Neural crest cell (in vitro differentiated cells): Measurements from ENCODE around the gene POLQ. TPM values are rescaled to one million over a fixed set of nuclear protein-coding genes. Genes with fewer than 3 reads are reported as not detected.

Experiments used
- DNase-seq: peaks from one replicate; pipeline ENCODE4 v3.0.0; 2021; ENCODE audit warnings: low read depth, mixed read lengths, low spot score
- H3K27ac Mint-ChIP-seq: one replicate; pipeline ENCODE4 v1.8.0; 2021; ENCODE audit warnings: mild to moderate bottlenecking, mixed read lengths; ENCODE audit not compliant: unreplicated experiment
- H3K27me3 Mint-ChIP-seq: 2 replicates; pipeline ENCODE4 v1.8.0; 2021; ENCODE audit warnings: low read depth, mild to moderate bottlenecking, mixed read lengths
- H3K36me3 Mint-ChIP-seq: 2 replicates; pipeline ENCODE4 v1.8.0; 2021; ENCODE audit warnings: low read depth, mild to moderate bottlenecking, mixed read lengths
- H3K4me1 Mint-ChIP-seq: 2 replicates; pipeline ENCODE4 v1.8.0; 2021; ENCODE audit warnings: mixed read lengths
- H3K4me3 Mint-ChIP-seq: one replicate; pipeline ENCODE4 v1.8.0; 2021; ENCODE audit warnings: mild to moderate bottlenecking, mixed read lengths
- H3K9me3 Mint-ChIP-seq: 2 replicates; pipeline ENCODE4 v1.8.0; 2021; ENCODE audit warnings: mixed read lengths
- total RNA-seq: library from RNA; stranded (reverse); gene quantifications from 2 replicates; pipeline ENCODE4 v1.2.1, GENCODE V29; 2021
- TF ChIP-seq, protein P1 (sequence below): fragments of 200-600 bp; sonication (generic); conservative IDR thresholded peaks from 2 replicates; pipeline ENCODE4 v1.5.0; 2021; ENCODE audit warnings: antibody characterized with exemption, mild to moderate bottlenecking

POLQ gene
- total RNA-seq, 1 donor from 2014 or later, result 17.8 TPM

- TF ChIP-seq, protein P1, sequence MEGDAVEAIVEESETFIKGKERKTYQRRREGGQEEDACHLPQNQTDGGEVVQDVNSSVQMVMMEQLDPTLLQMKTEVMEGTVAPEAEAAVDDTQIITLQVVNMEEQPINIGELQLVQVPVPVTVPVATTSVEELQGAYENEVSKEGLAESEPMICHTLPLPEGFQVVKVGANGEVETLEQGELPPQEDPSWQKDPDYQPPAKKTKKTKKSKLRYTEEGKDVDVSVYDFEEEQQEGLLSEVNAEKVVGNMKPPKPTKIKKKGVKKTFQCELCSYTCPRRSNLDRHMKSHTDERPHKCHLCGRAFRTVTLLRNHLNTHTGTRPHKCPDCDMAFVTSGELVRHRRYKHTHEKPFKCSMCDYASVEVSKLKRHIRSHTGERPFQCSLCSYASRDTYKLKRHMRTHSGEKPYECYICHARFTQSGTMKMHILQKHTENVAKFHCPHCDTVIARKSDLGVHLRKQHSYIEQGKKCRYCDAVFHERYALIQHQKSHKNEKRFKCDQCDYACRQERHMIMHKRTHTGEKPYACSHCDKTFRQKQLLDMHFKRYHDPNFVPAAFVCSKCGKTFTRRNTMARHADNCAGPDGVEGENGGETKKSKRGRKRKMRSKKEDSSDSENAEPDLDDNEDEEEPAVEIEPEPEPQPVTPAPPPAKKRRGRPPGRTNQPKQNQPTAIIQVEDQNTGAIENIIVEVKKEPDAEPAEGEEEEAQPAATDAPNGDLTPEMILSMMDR, result no peak
- peaks cover 9% of the 10 kb centered on the region for H3K36me3 Mint-ChIP-seq
- no peaks in the 10 kb centered on the region for H3K4me1 Mint-ChIP-seq
- H3K27ac Mint-ChIP-seq, result no peak overlapping the region
- H3K27me3 Mint-ChIP-seq, result no peaks in the 10 kb centered on the region
- H3K4me3 Mint-ChIP-seq, result no peak overlapping the region
- H3K9me3 Mint-ChIP-seq, result no peaks in the 10 kb centered on the region
- DNase-seq, result no peak
These were observed 52.4 kb downstream of the POLQ start for GRCh38 chr3:121493431-121493830.

- TF ChIP-seq, protein P1, result no peak
- peaks cover 10% of the 10 kb centered on the region for H3K36me3 Mint-ChIP-seq
- H3K27me3 Mint-ChIP-seq, result no peaks in the 10 kb centered on the region
- no peak for DNase-seq
- H3K9me3 Mint-ChIP-seq, result no peaks in the 10 kb centered on the region
- no peaks in the 10 kb centered on the region for H3K4me1 Mint-ChIP-seq
- H3K4me3 Mint-ChIP-seq, result no peak overlapping the region
- H3K27ac Mint-ChIP-seq, result no peak overlapping the region
These were observed 54.0 kb downstream of the POLQ start for GRCh38 chr3:121491683-121492320.

- DNase-seq, result no peak
- Mint-ChIP-seq H3K4me3 (no peak overlapping the region), H3K27me3 (no peaks in the 10 kb centered on the region), H3K36me3 (peaks cover 6% of the 10 kb centered on the region), H3K9me3 (no peaks in the 10 kb centered on the region), H3K4me1 (no peaks in the 10 kb centered on the region), H3K27ac (no peak overlapping the region)
- TF ChIP-seq, protein P1, result no peak
These were observed 55.6 kb downstream of the POLQ start for GRCh38 chr3:121490161-121490560.

DNA sequence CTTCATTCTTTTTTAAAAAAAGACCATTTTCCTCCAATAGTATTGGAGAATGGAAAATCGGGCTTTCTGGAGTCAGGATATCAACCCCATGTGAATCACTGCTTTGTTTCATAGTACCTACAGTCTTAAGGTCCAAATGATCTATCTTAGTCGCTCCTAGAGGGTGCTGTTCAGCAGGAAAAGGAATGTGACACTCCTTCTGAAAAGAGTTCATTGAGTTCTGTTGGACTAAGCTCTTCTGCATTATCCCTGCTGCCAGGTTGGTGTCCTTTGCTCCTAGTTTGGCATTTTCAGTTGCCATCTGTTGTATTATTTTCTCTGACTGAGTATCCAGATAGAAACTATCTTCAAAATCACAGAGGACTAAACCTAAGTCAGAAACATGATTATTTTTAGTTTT is 57.2 kb downstream of the POLQ start:
- Mint-ChIP-seq H3K9me3 (no peaks in the 10 kb centered on the region), H3K27ac (no peak overlapping the region), H3K4me3 (no peak overlapping the region), H3K4me1 (no peaks in the 10 kb centered on the region), H3K27me3 (no peaks in the 10 kb centered on the region), H3K36me3 (peaks cover 4% of the 10 kb centered on the region)
- no peak for DNase-seq
- TF ChIP-seq, protein P1, result no peak

- DNase-seq, result no peak
- Mint-ChIP-seq H3K36me3 (peaks cover 10% of the 10 kb centered on the region), H3K27me3 (no peaks in the 10 kb centered on the region), H3K4me3 (no peak overlapping the region), H3K27ac (no peak overlapping the region), H3K4me1 (no peaks in the 10 kb centered on the region), H3K9me3 (no peaks in the 10 kb centered on the region)
- TF ChIP-seq, protein P1, result no peak
These were observed 62.5 kb downstream of the POLQ start for GRCh38 chr3:121483290-121483689.
